ENCODE data around the gene CFAP69.

CFAP69 gene

GRCh38 chr7:90244909-90245851 is at the start of gene CFAP69:
Gene CFAP69 (plus strand): TSS chr7:90245174. CDS start chr7:90245425, 251 bp downstream.
- DNase-seq: peak; percentile 15 to 94 (median 81)

GRCh38 chr7:90201500-90202195 is 43.3 kb upstream of the CFAP69 start:
- no peak for DNase-seq

GRCh38 chr7:90207956-90208355 is 37.0 kb upstream of the CFAP69 start:
- no peak for DNase-seq

- DNase-seq: no peak
Measured at GRCh38 chr7:90209776-90210175, 35.2 kb upstream of the CFAP69 start.

GRCh38 chr7:90210475-90210874 is 34.5 kb upstream of the CFAP69 start:
- no peak for DNase-seq

- peak in 23 of 56 donors; percentile 1 to 51 (median 22) for DNase-seq
Measured at GRCh38 chr7:90210981-90211380, 34.0 kb upstream of the CFAP69 start.

GRCh38 chr7:90211391-90212148 is 33.4 kb upstream of the CFAP69 start, which contains the start of gene STEAP2:
Gene STEAP2 (plus strand): TSS chr7:90211740. CDS start chr7:90225083, 13,343 bp downstream.
- peak in 55 of 56 donors; percentile 7 to 92 (median 70) for DNase-seq

GRCh38 chr7:90212149-90212495 is 32.9 kb upstream of the CFAP69 start:
- DNase-seq: peak in 5 of 56 donors; percentile 38 to 70 (median 45)

- DNase-seq: no peak
Measured at GRCh38 chr7:90213521-90213920, 31.5 kb upstream of the CFAP69 start.

GRCh38 chr7:90216080-90216674 is 28.8 kb upstream of the CFAP69 start:
- no peak for DNase-seq

- DNase-seq: no peak
Measured at GRCh38 chr7:90216771-90217170, 28.2 kb upstream of the CFAP69 start.

GRCh38 chr7:90222390-90222789 is 22.6 kb upstream of the CFAP69 start:
- no peak for DNase-seq

GRCh38 chr7:90222811-90223725 is 21.9 kb upstream of the CFAP69 start:
- DNase-seq: no peak

- DNase-seq: peak in 29 of 56 donors; percentile 0 to 62 (median 32)
Measured at GRCh38 chr7:90224195-90224594, 20.8 kb upstream of the CFAP69 start.

- DNase-seq: no peak
Measured at GRCh38 chr7:90225181-90225580, 19.8 kb upstream of the CFAP69 start.

- no peak for DNase-seq
Measured at GRCh38 chr7:90225601-90226000, 19.4 kb upstream of the CFAP69 start.

- no peak for DNase-seq
Measured at GRCh38 chr7:90227259-90227658, 17.7 kb upstream of the CFAP69 start.

GRCh38 chr7:90229682-90230081 is 15.3 kb upstream of the CFAP69 start:
- DNase-seq: no peak

GRCh38 chr7:90230834-90231233 is 14.1 kb upstream of the CFAP69 start:
- no peak for DNase-seq

GRCh38 chr7:90231304-90231703 is 13.7 kb upstream of the CFAP69 start:
- no peak for DNase-seq

Data from nucleus accumbens (tissue), 56 donors.